C4-2B (cell line): ENCODE measurements around the gene UGT1A6.

Source experiments
- ZFX ChIP-seq: fragments of 450-650 bp; IDR thresholded peaks from 2 replicates; pipeline ENCODE4 v1.6.1; 2017
- TF ChIP-seq, protein P1 (sequence below): fragments of 450-650 bp; conservative IDR thresholded peaks from 2 replicates; pipeline ENCODE4 v1.5.1; 2017; ENCODE audit warnings: mild to moderate bottlenecking

DNA sequence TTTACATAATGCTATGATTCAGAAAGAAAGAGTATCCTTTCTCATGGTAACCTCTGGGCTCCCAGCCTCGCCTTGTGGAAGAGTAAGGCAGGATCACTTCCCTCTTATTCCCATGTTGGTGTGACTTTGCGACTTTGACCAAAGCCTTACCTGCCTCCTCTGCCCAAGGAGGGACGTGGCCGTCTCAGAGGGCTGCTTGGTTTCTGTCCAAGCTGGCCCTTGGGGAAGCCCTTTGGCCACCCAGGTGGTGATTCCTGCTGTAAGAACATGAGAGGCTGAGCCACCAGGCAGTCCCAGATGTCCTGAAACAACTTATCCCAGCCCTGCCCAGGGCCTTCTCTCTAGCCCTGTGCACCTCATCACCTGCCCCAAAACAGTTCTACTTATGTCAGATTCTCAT is 6.0 kb downstream of the UGT1A6 start:
- TF ChIP-seq, protein P1, sequence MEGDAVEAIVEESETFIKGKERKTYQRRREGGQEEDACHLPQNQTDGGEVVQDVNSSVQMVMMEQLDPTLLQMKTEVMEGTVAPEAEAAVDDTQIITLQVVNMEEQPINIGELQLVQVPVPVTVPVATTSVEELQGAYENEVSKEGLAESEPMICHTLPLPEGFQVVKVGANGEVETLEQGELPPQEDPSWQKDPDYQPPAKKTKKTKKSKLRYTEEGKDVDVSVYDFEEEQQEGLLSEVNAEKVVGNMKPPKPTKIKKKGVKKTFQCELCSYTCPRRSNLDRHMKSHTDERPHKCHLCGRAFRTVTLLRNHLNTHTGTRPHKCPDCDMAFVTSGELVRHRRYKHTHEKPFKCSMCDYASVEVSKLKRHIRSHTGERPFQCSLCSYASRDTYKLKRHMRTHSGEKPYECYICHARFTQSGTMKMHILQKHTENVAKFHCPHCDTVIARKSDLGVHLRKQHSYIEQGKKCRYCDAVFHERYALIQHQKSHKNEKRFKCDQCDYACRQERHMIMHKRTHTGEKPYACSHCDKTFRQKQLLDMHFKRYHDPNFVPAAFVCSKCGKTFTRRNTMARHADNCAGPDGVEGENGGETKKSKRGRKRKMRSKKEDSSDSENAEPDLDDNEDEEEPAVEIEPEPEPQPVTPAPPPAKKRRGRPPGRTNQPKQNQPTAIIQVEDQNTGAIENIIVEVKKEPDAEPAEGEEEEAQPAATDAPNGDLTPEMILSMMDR = no peak
- no peak for TF ChIP-seq ZFX
